GM19328 (cell line): ENCODE results near the gene GPR65.

Experiments used
- ATAC-seq: cut with Tn5 transposase; IDR thresholded peaks from one replicate; pipeline ENCODE4 v1.9.1; 2021; ENCODE audit warnings: mild to moderate bottlenecking, moderate library complexity; ENCODE audit not compliant: unreplicated experiment

GPR65 gene

GRCh38 chr14:88036422-88036821 lies 31.5 kb downstream of the GPR65 start:
- ATAC-seq, result no peak

- no peak for ATAC-seq
These were observed 32.4 kb downstream of the GPR65 start for GRCh38 chr14:88037325-88037724.

GRCh38 chr14:88039197-88039596 lies 34.3 kb downstream of the GPR65 start:
- ATAC-seq, result no peak

- ATAC-seq, result no peak
These were observed 35.2 kb downstream of the GPR65 start for GRCh38 chr14:88040146-88040545.

GRCh38 chr14:88043529-88044443 lies 38.9 kb downstream of the GPR65 start:
- no peak for ATAC-seq

- ATAC-seq, result no peak
These were observed 39.5 kb downstream of the GPR65 start for GRCh38 chr14:88044444-88044758.

GRCh38 chr14:88044776-88045446 lies 40.0 kb downstream of the GPR65 start:
- no peak for ATAC-seq

- no peak for ATAC-seq
These were observed 40.8 kb downstream of the GPR65 start for GRCh38 chr14:88045705-88046104.

GRCh38 chr14:88048351-88048750 lies 43.4 kb downstream of the GPR65 start:
- no peak for ATAC-seq

- ATAC-seq, result no peak
These were observed 44.3 kb downstream of the GPR65 start for GRCh38 chr14:88049266-88049665.

GRCh38 chr14:88049936-88050335 lies 45.0 kb downstream of the GPR65 start:
- no peak for ATAC-seq

- no peak for ATAC-seq
These were observed 55.6 kb downstream of the GPR65 start for GRCh38 chr14:88060576-88060975.

- no peak for ATAC-seq
These were observed 58.9 kb downstream of the GPR65 start for GRCh38 chr14:88063811-88064210.
